ENCODE data around the gene ACTR2.
"Not testable (repeated sequence)": the region's sequence is repeated elsewhere in the genome, so short reads cannot be mapped to it uniquely, and the experiment has no call there.

Gene ACTR2

DNA sequence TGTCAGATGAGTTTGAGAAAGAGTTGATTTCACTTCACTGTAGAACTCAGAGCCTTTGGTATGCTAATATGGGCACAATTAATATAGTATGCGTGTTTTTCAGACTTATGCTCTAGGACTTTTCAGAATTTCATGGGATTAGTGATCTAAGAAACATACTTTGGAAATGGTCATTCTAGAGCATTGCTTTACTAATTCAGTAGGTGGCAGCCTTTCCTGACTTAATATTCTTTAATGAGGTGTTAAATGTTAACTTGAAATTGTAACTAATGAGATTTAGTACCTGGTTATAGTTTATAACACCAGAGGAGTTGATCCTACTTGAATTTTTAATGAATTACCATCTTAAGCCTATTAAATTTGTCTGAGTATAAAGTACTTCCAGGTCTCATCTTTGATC is 28.4 kb downstream of the ACTR2 start:
- Mint-ChIP-seq H3K27me3 (no peaks in the 10 kb centered on the region), H3K9me3 (no peaks in the 10 kb centered on the region), H3K27ac (no peak overlapping the region), H3K4me3 (no peak overlapping the region), H3K4me1 (ENCODE audit: low read depth) (peaks cover 14% of the 10 kb centered on the region), H3K36me3 (ENCODE audit: low read depth) (peaks cover 85% of the 10 kb centered on the region)
- intact Hi-C loops (cut with micrococcal nuclease): no loop called here

DNA sequence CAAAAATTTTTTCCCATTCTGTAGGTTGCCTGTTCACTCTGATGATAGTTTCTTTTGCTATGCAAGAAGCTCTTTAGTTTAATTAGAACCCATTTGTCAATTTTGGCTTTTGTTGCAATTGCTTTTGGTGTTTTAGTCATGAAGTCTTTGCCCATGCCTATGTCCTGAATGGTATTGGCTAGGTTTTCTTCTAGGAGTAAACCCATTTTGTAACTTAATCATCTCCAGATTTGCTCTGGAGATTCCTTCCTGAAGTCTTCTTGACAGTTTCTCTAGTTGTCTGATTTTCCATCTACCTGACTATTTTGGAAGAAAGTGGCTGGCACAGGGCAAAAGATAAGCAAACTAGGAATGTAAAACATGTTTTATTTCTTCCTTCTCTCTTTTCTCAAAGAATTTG is 30.2 kb downstream of the ACTR2 start:
- intact Hi-C loops (cut with micrococcal nuclease); H3K9me3 Mint-ChIP-seq; H3K4me3 Mint-ChIP-seq; H3K27ac Mint-ChIP-seq; H3K27me3 Mint-ChIP-seq: not testable (repeated sequence)
- Mint-ChIP-seq H3K4me1 (ENCODE audit: low read depth) (peaks cover 21% of the 10 kb centered on the region), H3K36me3 (ENCODE audit: low read depth) (peaks cover 88% of the 10 kb centered on the region)

- Mint-ChIP-seq H3K27ac (no peak overlapping the region), H3K36me3 (ENCODE audit: low read depth) (peaks cover 93% of the 10 kb centered on the region)
- intact Hi-C loops (cut with micrococcal nuclease): no loop called here
These were observed 34.0 kb downstream of the ACTR2 start for GRCh38 chr2:65261676-65262075.

DNA sequence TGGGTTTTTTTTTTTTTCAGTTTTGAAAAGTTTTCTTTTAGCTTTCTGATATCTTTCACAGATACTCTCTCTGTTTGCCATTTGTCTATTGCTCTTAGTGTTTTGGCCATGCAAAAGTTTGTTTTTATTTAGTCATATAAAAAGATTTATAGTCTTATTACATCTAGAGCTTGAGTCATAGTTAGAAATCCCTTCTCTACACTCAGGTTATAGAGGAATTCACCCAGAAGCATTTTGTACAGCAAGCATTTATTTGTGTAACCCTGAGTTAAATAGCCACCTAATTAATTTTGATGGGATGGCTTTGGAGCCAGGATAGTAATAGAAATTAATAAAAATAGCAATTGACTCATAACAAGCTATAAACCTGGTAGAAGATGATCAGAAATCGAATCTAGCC is 35.6 kb downstream of the ACTR2 start:
- no peak overlapping the region for H3K4me3 Mint-ChIP-seq
- no peaks in the 10 kb centered on the region for H3K27me3 Mint-ChIP-seq
- H3K36me3 Mint-ChIP-seq (ENCODE audit: low read depth): peaks cover 88% of the 10 kb centered on the region
- H3K27ac Mint-ChIP-seq: no peak overlapping the region
- intact Hi-C loops (cut with micrococcal nuclease): no loop called here
- no peaks in the 10 kb centered on the region for H3K9me3 Mint-ChIP-seq
- peaks cover 26% of the 10 kb centered on the region for H3K4me1 Mint-ChIP-seq (ENCODE audit: low read depth)

More at GRCh38 chr2:65261676-65262075, 34.0 kb downstream of the ACTR2 start:
- no peak overlapping the region for H3K4me3 Mint-ChIP-seq
- H3K9me3 Mint-ChIP-seq: no peaks in the 10 kb centered on the region
- H3K4me1 Mint-ChIP-seq (ENCODE audit: low read depth): peaks cover 30% of the 10 kb centered on the region
- H3K27me3 Mint-ChIP-seq: no peaks in the 10 kb centered on the region

DNA sequence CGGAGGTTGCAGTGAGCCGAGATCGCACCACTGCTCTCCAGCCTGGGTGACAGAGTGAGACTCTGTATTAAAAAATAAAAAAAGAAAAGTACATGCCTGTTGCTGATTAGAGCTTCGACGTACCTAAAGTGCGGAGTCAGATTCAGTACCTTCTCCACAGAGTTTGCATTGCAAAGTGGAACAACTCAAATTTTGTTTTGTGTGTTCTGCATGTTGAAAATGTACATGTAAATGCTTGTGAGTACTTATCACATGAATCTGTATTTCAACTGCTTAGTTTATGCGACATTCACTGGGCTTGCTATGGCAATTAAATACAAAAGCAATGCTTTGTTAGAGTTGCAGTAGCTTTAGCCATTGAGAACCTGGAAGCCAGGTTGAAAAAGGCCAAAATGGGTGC is 36.4 kb downstream of the ACTR2 start:
- intact Hi-C loops (cut with micrococcal nuclease): loop anchor here (1.0 to 2.0 kb wide), 2 partner anchors 289 to 309 kb away; no protein-coding TSS in a partner anchor
- H3K27me3 Mint-ChIP-seq: no peaks in the 10 kb centered on the region
- no peak overlapping the region for H3K4me3 Mint-ChIP-seq
- H3K36me3 Mint-ChIP-seq (ENCODE audit: low read depth): peaks cover 88% of the 10 kb centered on the region
- H3K9me3 Mint-ChIP-seq: no peaks in the 10 kb centered on the region
- no peak overlapping the region for H3K27ac Mint-ChIP-seq
- peaks cover 24% of the 10 kb centered on the region for H3K4me1 Mint-ChIP-seq (ENCODE audit: low read depth)

GRCh38 chr2:65264821-65265670 is 37.4 kb downstream of the ACTR2 start:
- Mint-ChIP-seq H3K27me3 (no peaks in the 10 kb centered on the region), H3K9me3 (no peaks in the 10 kb centered on the region), H3K27ac (no peak overlapping the region), H3K4me3 (no peak overlapping the region), H3K36me3 (ENCODE audit: low read depth) (peaks cover 89% of the 10 kb centered on the region), H3K4me1 (ENCODE audit: low read depth) (peaks cover 24% of the 10 kb centered on the region)
- intact Hi-C loops (cut with micrococcal nuclease): loop anchor here (1.0 to 2.0 kb wide), 2 partner anchors 288 to 308 kb away; no protein-coding TSS in a partner anchor

- H3K27ac Mint-ChIP-seq: no peak overlapping the region
- H3K27me3 Mint-ChIP-seq: no peaks in the 10 kb centered on the region
- H3K9me3 Mint-ChIP-seq: no peaks in the 10 kb centered on the region
These were observed 38.0 kb downstream of the ACTR2 start for GRCh38 chr2:65265671-65266045.

DNA sequence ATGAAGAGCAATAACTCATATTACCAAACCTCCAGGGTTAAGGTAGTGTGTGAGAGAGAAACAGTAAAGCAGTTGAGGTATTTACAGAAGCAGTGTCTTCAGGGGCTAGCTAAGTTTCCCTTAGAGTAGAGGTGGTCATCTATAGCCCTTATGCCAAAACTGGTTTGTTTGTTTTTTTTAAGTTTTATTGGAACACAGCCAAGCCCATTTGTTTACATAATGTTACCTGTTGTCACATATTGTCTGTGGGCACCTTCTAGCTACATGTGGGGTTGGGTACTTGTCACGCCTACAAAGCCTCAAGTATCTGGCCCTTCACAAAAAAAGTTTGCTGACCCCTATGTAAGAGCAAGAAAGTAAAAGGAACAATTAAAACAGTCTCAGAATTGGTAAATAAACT is 39.4 kb downstream of the ACTR2 start:
- intact Hi-C loops (cut with micrococcal nuclease): no loop called here
- H3K9me3 Mint-ChIP-seq: no peaks in the 10 kb centered on the region
- no peaks in the 10 kb centered on the region for H3K27me3 Mint-ChIP-seq
- H3K4me1 Mint-ChIP-seq (ENCODE audit: low read depth): peaks cover 13% of the 10 kb centered on the region
- H3K4me3 Mint-ChIP-seq: no peak overlapping the region
- H3K27ac Mint-ChIP-seq: no peak overlapping the region
- peaks cover 82% of the 10 kb centered on the region for H3K36me3 Mint-ChIP-seq (ENCODE audit: low read depth)

More at GRCh38 chr2:65265671-65266045, 38.0 kb downstream of the ACTR2 start:
- intact Hi-C loops (cut with micrococcal nuclease): loop anchor here (2.0 kb wide), 1 partner anchor 287 kb away; no protein-coding TSS in a partner anchor
- H3K4me1 Mint-ChIP-seq (ENCODE audit: low read depth): peaks cover 23% of the 10 kb centered on the region
- H3K36me3 Mint-ChIP-seq (ENCODE audit: low read depth): peaks cover 89% of the 10 kb centered on the region
- H3K4me3 Mint-ChIP-seq: no peak overlapping the region

DNA sequence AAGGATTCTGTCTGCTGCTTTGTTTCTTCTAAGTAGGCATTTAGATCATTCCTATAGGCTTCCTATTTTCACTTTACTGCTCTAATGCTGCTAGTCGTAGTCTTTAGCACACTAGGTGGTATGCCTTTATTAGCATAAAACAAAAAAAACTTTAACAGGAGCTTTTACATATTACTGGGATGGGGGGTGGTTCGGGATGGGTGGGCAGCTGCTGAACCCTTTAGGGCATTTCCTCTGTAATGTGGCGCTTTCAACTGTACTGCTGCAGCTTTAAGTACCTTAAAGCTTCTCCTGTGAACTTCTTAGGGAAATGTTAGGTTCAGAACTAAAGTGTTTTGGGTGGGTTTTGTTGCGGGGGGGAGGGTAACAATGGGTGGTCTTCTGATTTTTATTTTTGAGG is 41.3 kb downstream of the ACTR2 start:
- Mint-ChIP-seq H3K27me3 (no peaks in the 10 kb centered on the region), H3K4me1 (ENCODE audit: low read depth) (peaks cover 12% of the 10 kb centered on the region), H3K27ac (no peak overlapping the region), H3K36me3 (ENCODE audit: low read depth) (peaks cover 81% of the 10 kb centered on the region), H3K9me3 (no peaks in the 10 kb centered on the region), H3K4me3 (no peak overlapping the region)
- intact Hi-C loops (cut with micrococcal nuclease): no loop called here

- Mint-ChIP-seq H3K27ac (no peak overlapping the region), H3K9me3 (no peaks in the 10 kb centered on the region), H3K36me3 (ENCODE audit: low read depth) (peaks cover 58% of the 10 kb centered on the region), H3K27me3 (no peaks in the 10 kb centered on the region), H3K4me1 (ENCODE audit: low read depth) (no peaks in the 10 kb centered on the region), H3K4me3 (no peak overlapping the region)
- intact Hi-C loops (cut with micrococcal nuclease): no loop called here
These were observed 45.7 kb downstream of the ACTR2 start for GRCh38 chr2:65273344-65273743.

GRCh38 chr2:65275141-65275915 is 47.7 kb downstream of the ACTR2 start:
- peaks cover 44% of the 10 kb centered on the region for H3K36me3 Mint-ChIP-seq (ENCODE audit: low read depth)
- peaks cover 1% of the 10 kb centered on the region for H3K27me3 Mint-ChIP-seq
- no peak overlapping the region for H3K27ac Mint-ChIP-seq
- no peak overlapping the region for H3K4me3 Mint-ChIP-seq
- intact Hi-C loops (cut with micrococcal nuclease): loop anchor here (5.0 kb wide), 1 partner anchor 157 kb away; the partner anchor contains the start of gene SPRED2
- peaks cover 5% of the 10 kb centered on the region for H3K4me1 Mint-ChIP-seq (ENCODE audit: low read depth)
- H3K9me3 Mint-ChIP-seq: no peaks in the 10 kb centered on the region

DNA sequence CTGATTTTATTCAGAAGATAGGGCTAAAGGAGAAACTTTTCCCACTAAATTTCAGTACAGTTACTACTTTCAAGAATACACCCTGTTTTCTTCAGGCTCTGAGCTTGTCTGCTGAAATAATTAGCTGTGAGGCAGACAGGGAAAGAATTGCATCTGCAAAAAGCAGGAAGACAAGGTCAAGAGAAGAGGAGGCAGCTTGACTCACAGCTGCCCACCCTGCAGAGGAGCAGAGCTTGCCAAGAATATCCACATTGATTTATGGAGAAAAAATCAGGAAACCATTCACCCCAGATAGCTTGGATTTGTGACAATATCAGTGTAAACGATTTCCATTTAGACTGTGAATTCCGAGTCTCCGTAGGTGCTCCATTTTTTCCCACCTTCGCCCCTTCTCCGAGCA is 49.0 kb downstream of the ACTR2 start:
- Mint-ChIP-seq H3K4me1 (ENCODE audit: low read depth) (peaks cover 5% of the 10 kb centered on the region), H3K36me3 (ENCODE audit: low read depth) (peaks cover 38% of the 10 kb centered on the region), H3K4me3 (no peak overlapping the region), H3K9me3 (no peaks in the 10 kb centered on the region), H3K27ac (no peak overlapping the region), H3K27me3 (peaks cover 1% of the 10 kb centered on the region)
- intact Hi-C loops (cut with micrococcal nuclease): loop anchor here (5.0 kb wide), 1 partner anchor 156 kb away; the partner anchor contains the start of gene SPRED2

GRCh38 chr2:65277118-65277517 is 49.5 kb downstream of the ACTR2 start:
- Mint-ChIP-seq H3K36me3 (ENCODE audit: low read depth) (peaks cover 33% of the 10 kb centered on the region), H3K4me1 (ENCODE audit: low read depth) (peaks cover 5% of the 10 kb centered on the region), H3K27me3 (peaks cover 1% of the 10 kb centered on the region), H3K4me3 (no peak overlapping the region), H3K9me3 (no peaks in the 10 kb centered on the region), H3K27ac (no peak overlapping the region)
- intact Hi-C loops (cut with micrococcal nuclease): loop anchor here (5.0 kb wide), 1 partner anchor 155 kb away; the partner anchor contains the start of gene SPRED2

All from dendritic cell treated with granulocyte-macrophage colony-stimulating factor and Interleukin-4, amounts not matched to agents 40 ng/mL and 50 ng/mL, for 4 days (primary cell).